Fibroblast of pulmonary artery (primary cell): ENCODE measurements around the gene CSE1L.
A peak's percentile ranks its signal among the peaks of the same experiment; 100 is the strongest.

Source experiments
- DNase-seq: peaks from one replicate; pipeline ENCODE4 v3.0.0-alpha.2; 2010; ENCODE audit warnings: low read depth
- H3K4me3 ChIP-seq: replicated peaks from 2 replicates; pipeline ENCODE4 v1.5.1; 2011; ENCODE audit warnings: low read depth, mild to moderate bottlenecking, control low read depth, low read length, moderate library complexity
- CTCF ChIP-seq: IDR thresholded peaks from 2 replicates; pipeline ENCODE4 v1.5.1; 2011; ENCODE audit warnings: mild to moderate bottlenecking, control low read depth, low read length, inconsistent platforms; ENCODE audit errors: missing control alignments

Gene CSE1L

DNA sequence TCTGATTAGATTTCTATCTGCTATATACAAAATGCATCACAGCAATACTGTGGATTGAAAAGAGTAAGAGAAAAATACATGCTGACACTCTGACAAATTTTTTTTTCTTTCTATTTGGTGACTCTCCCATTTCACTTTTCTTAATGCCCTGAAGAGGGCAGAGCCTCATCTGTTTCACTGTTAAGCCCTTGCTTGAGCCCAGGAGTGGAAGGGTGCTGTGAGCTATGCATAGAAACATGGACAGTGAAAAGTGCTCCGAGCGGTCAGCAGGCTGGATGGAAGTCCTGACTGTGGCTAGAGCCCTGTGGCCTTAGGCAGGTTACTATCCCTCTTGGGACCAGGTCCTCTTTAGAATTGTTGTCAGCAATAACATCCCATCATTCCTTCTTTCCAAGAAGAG lies 17.4 kb upstream of the CSE1L start:
- TF ChIP-seq CTCF = peak; percentile 43
- H3K4me3 ChIP-seq = no peak overlapping the region
- DNase-seq = peak; percentile 42

GRCh38 chr20:49029203-49029602 lies 16.9 kb upstream of the CSE1L start:
- H3K4me3 ChIP-seq = no peak overlapping the region
- no peak for DNase-seq
- no peak for TF ChIP-seq CTCF

- DNase-seq = no peak
- no peak overlapping the region for H3K4me3 ChIP-seq
- TF ChIP-seq CTCF = no peak
Measured at GRCh38 chr20:49030954-49031619, 15.0 kb upstream of the CSE1L start.

DNA sequence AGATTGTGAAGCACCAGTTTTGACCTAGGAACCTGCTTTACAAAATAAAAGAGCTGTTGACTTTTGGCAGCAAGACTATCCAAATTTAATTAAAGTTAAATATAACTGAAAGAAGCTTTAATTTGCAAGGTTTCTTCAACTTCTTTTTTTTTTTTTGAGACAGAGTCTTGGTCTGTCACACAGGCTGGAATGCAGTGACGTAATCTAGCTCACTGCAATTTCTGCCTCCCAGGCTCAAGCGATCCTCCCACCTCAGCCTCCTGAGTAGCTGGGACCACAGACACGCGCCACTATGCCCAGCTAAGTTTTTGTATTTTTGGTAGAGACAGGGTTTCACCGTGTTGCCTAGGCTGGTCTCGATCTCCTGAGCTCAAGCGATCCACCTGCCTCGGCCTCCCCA lies 13.7 kb upstream of the CSE1L start:
- DNase-seq = no peak
- no peak overlapping the region for H3K4me3 ChIP-seq
- no peak for TF ChIP-seq CTCF

GRCh38 chr20:49034070-49034732 lies 11.9 kb upstream of the CSE1L start:
- no peak for DNase-seq
- no peak for TF ChIP-seq CTCF
- no peak overlapping the region for H3K4me3 ChIP-seq

GRCh38 chr20:49037962-49038387 lies 8.1 kb upstream of the CSE1L start:
- H3K4me3 ChIP-seq = no peak overlapping the region
- DNase-seq = no peak
- TF ChIP-seq CTCF = no peak

DNA sequence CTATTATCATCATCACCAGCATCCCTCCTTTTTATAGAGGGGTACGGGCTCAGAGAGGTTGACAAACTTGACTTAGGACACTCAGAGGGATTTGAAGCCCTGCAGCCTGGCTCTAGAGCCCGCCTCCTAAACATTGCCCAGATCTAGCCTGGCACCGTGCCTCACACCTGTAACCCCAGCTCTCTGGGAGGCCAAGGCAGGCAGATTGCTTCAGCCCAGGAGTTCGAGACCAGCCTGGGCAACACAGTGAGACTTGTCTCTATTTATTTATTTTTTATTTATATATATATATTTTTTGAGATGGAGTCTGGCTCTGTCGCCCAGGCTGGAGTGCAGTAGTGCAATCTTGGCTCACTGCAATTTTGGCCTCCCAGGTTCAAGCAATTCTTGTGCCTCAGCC lies 6.3 kb upstream of the CSE1L start:
- no peak for TF ChIP-seq CTCF
- DNase-seq = no peak
- H3K4me3 ChIP-seq = no peak overlapping the region
